HG02588 (cell line): Measurements from ENCODE around the gene MPZL1.

Source experiments
- ATAC-seq: cut with Tn5 transposase; IDR thresholded peaks from one replicate; pipeline ENCODE4 v1.9.1; 2021; ENCODE audit warnings: mild to moderate bottlenecking, moderate library complexity; ENCODE audit not compliant: unreplicated experiment

Gene MPZL1

GRCh38 chr1:167694691-167695090 lies 27.1 kb upstream of the MPZL1 start:
- no peak for ATAC-seq

- no peak for ATAC-seq
Observed at GRCh38 chr1:167695147-167695546, 26.6 kb upstream of the MPZL1 start.

- ATAC-seq, result no peak
Observed at GRCh38 chr1:167695756-167696561, 25.8 kb upstream of the MPZL1 start.

- ATAC-seq, result no peak
Observed at GRCh38 chr1:167697667-167698141, 24.1 kb upstream of the MPZL1 start.

GRCh38 chr1:167698313-167698712 lies 23.5 kb upstream of the MPZL1 start:
- no peak for ATAC-seq

GRCh38 chr1:167701510-167701909 lies 20.3 kb upstream of the MPZL1 start:
- no peak for ATAC-seq

- ATAC-seq, result no peak
Observed at GRCh38 chr1:167703557-167703956, 18.2 kb upstream of the MPZL1 start.

GRCh38 chr1:167704715-167705114 lies 17.1 kb upstream of the MPZL1 start:
- no peak for ATAC-seq

- ATAC-seq, result no peak
Observed at GRCh38 chr1:167705250-167705649, 16.5 kb upstream of the MPZL1 start.

GRCh38 chr1:167706363-167706762 lies 15.4 kb upstream of the MPZL1 start:
- no peak for ATAC-seq

- no peak for ATAC-seq
Observed at GRCh38 chr1:167706931-167707877, 14.6 kb upstream of the MPZL1 start.

GRCh38 chr1:167707942-167708341 lies 13.8 kb upstream of the MPZL1 start:
- ATAC-seq, result no peak

- no peak for ATAC-seq
Observed at GRCh38 chr1:167708940-167709389, 12.8 kb upstream of the MPZL1 start.

- ATAC-seq, result no peak
Observed at GRCh38 chr1:167710836-167711235, 10.9 kb upstream of the MPZL1 start.

- ATAC-seq, result no peak
Observed at GRCh38 chr1:167711797-167712196, 10.0 kb upstream of the MPZL1 start.

GRCh38 chr1:167713330-167714081 lies 8.3 kb upstream of the MPZL1 start:
- no peak for ATAC-seq

GRCh38 chr1:167714098-167714438 lies 7.7 kb upstream of the MPZL1 start:
- peak; percentile 54 for ATAC-seq

- peak; percentile 45 for ATAC-seq
Observed at GRCh38 chr1:167714439-167715156, 7.2 kb upstream of the MPZL1 start.

GRCh38 chr1:167715157-167715999 lies 6.4 kb upstream of the MPZL1 start:
- peak; percentile 38 for ATAC-seq

GRCh38 chr1:167716000-167716271 lies 5.8 kb upstream of the MPZL1 start:
- no peak for ATAC-seq
